H1 (cell line): Measurements from ENCODE around the gene EGLN2. TPM values are rescaled to one million over a fixed set of nuclear protein-coding genes. Genes with fewer than 3 reads are reported as not detected.
A peak's percentile ranks its signal among the peaks of the same experiment; 100 is the strongest.

Source experiments
- CTCF ChIA-PET: fragments of 300-600 bp; sonication (Branson Sonifier 250); formaldehyde crosslinking; loops from one replicate; lab custom pipeline; 2021; ENCODE audit not compliant: partially characterized antibody; lab: Charles Lee
- POLR2A ChIA-PET: fragments of 300-600 bp; sonication (Branson Sonifier 250); formaldehyde crosslinking; loops from one replicate; lab custom pipeline; 2021; ENCODE audit warnings: inconsistent platforms; ENCODE audit not compliant: partially characterized antibody; lab: Charles Lee
- DNase-seq, 2 experiments: peaks; one replicate each; pipeline versions ENCODE4 v3.0.0 to v3.0.0-alpha.2; 2010 to 2022; ENCODE audit warnings: low spot score in 2 of 2, low read depth in 1 of 2, mixed read lengths in 1 of 2
- FAIRE-seq: peaks from 2 replicates; lab custom pipeline; 2011; peaks lifted over from hg19 to GRCh38; lab: Jason Lieb, UNC
- H2AFZ ChIP-seq: 2 replicates; pipeline ENCODE4 v1.8.1; 2012; ENCODE audit warnings: low read length, inconsistent platforms
- H2AK5ac ChIP-seq: 2 replicates; pipeline ENCODE4 v1.6.1; 2013; ENCODE audit warnings: low read depth, low read length
- H2BK120ac ChIP-seq: replicated peaks from 2 replicates; pipeline ENCODE3; 2013; ENCODE audit warnings: low read depth, low read length, inconsistent platforms
- H2BK12ac ChIP-seq: 2 replicates; pipeline ENCODE4 v1.6.1; 2013; ENCODE audit warnings: low read depth, low read length
- H2BK15ac ChIP-seq: 2 replicates; pipeline ENCODE4 v1.6.1; 2013; ENCODE audit warnings: low read length
- H2BK20ac ChIP-seq: 2 replicates; pipeline ENCODE4 v1.6.1; 2013; ENCODE audit warnings: low read length
- H2BK5ac ChIP-seq: 2 replicates; pipeline ENCODE4 v1.6.1; 2013; ENCODE audit warnings: low read depth, low read length
- H3K14ac ChIP-seq: 2 replicates; pipeline ENCODE4 v1.6.1; 2013; ENCODE audit warnings: inconsistent platforms; ENCODE audit not compliant: insufficient read length
- H3K18ac ChIP-seq: 2 replicates; pipeline ENCODE4 v1.6.1; 2013; ENCODE audit warnings: low read length; ENCODE audit errors: extremely low read depth
- H3K23ac ChIP-seq: 2 replicates; pipeline ENCODE4 v1.6.1; 2013; ENCODE audit warnings: inconsistent platforms; ENCODE audit not compliant: insufficient read length
- H3K23me2 ChIP-seq: 2 replicates; pipeline ENCODE4 v1.6.1; 2013; ENCODE audit warnings: low read depth, low read length
- H3K27ac ChIP-seq: 2 replicates; pipeline ENCODE4 v1.6.1; 2011; ENCODE audit warnings: low read depth, low read length, inconsistent platforms
- H3K27me3 ChIP-seq, 4 experiments: replicated peaks in 1 of 4; 1 replicate in 1 of 4; 2 replicates in 3 of 4; pipeline versions ENCODE4 v1.6.1 to v1.8.1; 2011 to 2013; ENCODE audit warnings: low read length in 3 of 4, mild to moderate bottlenecking in 3 of 4, inconsistent platforms in 2 of 4, mixed read lengths in 2 of 4, moderate library complexity in 1 of 4; ENCODE audit not compliant: control insufficient read depth in 3 of 4, insufficient read depth in 3 of 4; ENCODE audit errors: extremely low read depth in 1 of 4
- H3K36me3 ChIP-seq, 4 experiments: 2 replicates each; pipeline versions ENCODE4 v1.6.1 to v1.8.1; 2011 to 2013; ENCODE audit warnings: mild to moderate bottlenecking in 4 of 4, low read length in 3 of 4, moderate library complexity in 2 of 4, control low read depth in 1 of 4, inconsistent platforms in 1 of 4; ENCODE audit not compliant: insufficient read depth in 4 of 4, control insufficient read depth in 2 of 4
- H3K4ac ChIP-seq: replicated peaks from 2 replicates; pipeline ENCODE3; 2013; ENCODE audit warnings: low read length, low read depth, mixed read lengths, inconsistent platforms; ENCODE audit not compliant: insufficient read length
- H3K4me1 ChIP-seq, 4 experiments: replicated peaks in 1 of 4; 1 replicate in 1 of 4; 2 replicates in 3 of 4; pipeline versions ENCODE4 v1.6.1 to v1.8.1; 2011 to 2013; ENCODE audit warnings: low read length in 3 of 4, inconsistent platforms in 2 of 4, mixed read lengths in 1 of 4; ENCODE audit not compliant: insufficient read depth in 4 of 4, control insufficient read depth in 3 of 4
- H3K4me2 ChIP-seq, 2 experiments: 2 replicates each; pipeline versions ENCODE4 v1.6.1 to v1.8.1; 2011 to 2013; ENCODE audit warnings: low read depth in 2 of 2, low read length in 2 of 2, control low read depth in 1 of 2, inconsistent platforms in 1 of 2, mild to moderate bottlenecking in 1 of 2; ENCODE audit not compliant: insufficient read depth in 1 of 2
- H3K4me3 ChIP-seq, 4 experiments: fragments of 200-600, 300-600 bp in 1 of 4; sonication (generic), shearing (Covaris generic), sonication (Bioruptor Twin) in 1 of 4; 2 replicates each; pipeline versions ENCODE4 v1.5.1 to v1.8.1; 2011 to 2016; ENCODE audit warnings: low read length in 4 of 4, low read depth in 3 of 4, control low read depth in 2 of 4, inconsistent platforms in 2 of 4, mild to moderate bottlenecking in 2 of 4, mixed read lengths in 1 of 4, moderate library complexity in 1 of 4; ENCODE audit not compliant: insufficient read depth in 2 of 4; ENCODE audit errors: extremely low read depth in 1 of 4
- H3K56ac ChIP-seq: replicated peaks from 2 replicates; pipeline ENCODE3; 2013; ENCODE audit warnings: low read depth, mild to moderate bottlenecking, mixed read lengths, low read length, inconsistent platforms; ENCODE audit not compliant: insufficient read length
- H3K79me1 ChIP-seq: 2 replicates; pipeline ENCODE4 v1.6.1; 2013; ENCODE audit warnings: low read depth, low read length, control low read depth
- H3K79me2 ChIP-seq, 2 experiments: 2 replicates each; pipeline versions ENCODE4 v1.6.1 to v1.8.1; 2012 to 2013; ENCODE audit warnings: low read length in 2 of 2, mild to moderate bottlenecking in 2 of 2, inconsistent platforms in 1 of 2; ENCODE audit not compliant: insufficient read depth in 2 of 2, control insufficient read depth in 1 of 2
- H3K9ac ChIP-seq, 4 experiments: replicated peaks in 1 of 4; 1 replicate in 1 of 4; 2 replicates in 3 of 4; pipeline versions ENCODE4 v1.6.1 to v1.8.1; 2011 to 2013; ENCODE audit warnings: low read depth in 3 of 4, low read length in 3 of 4, control low read depth in 2 of 4, mild to moderate bottlenecking in 2 of 4, moderate library complexity in 2 of 4, inconsistent platforms in 1 of 4; ENCODE audit errors: extremely low read depth in 1 of 4
- H3K9me3 ChIP-seq, 2 experiments: 2 replicates each; pipeline versions ENCODE4 v1.6.1 to v1.8.1; 2012 to 2013; ENCODE audit warnings: mild to moderate bottlenecking in 2 of 2, moderate library complexity in 2 of 2, control low read depth in 1 of 2, inconsistent platforms in 1 of 2, low read depth in 1 of 2, low read length in 1 of 2, mixed read lengths in 1 of 2; ENCODE audit not compliant: insufficient read depth in 2 of 2
- H4K20me1 ChIP-seq, 2 experiments: replicated peaks in 1 of 2; 2 replicates each; pipeline versions ENCODE3 to v1.8.1; 2011 to 2013; ENCODE audit warnings: inconsistent platforms in 2 of 2, low read length in 2 of 2, mild to moderate bottlenecking in 1 of 2; ENCODE audit not compliant: insufficient read depth in 2 of 2, control insufficient read depth in 1 of 2
- H4K5ac ChIP-seq: 2 replicates; pipeline ENCODE4 v1.6.1; 2013; ENCODE audit warnings: low read length, low read depth, mixed read lengths, inconsistent platforms; ENCODE audit not compliant: insufficient read length
- H4K8ac ChIP-seq: 2 replicates; pipeline ENCODE4 v1.8.0; 2013; ENCODE audit warnings: mild to moderate bottlenecking, moderate library complexity, low read length, inconsistent platforms; ENCODE audit not compliant: insufficient read depth; ENCODE audit errors: extremely low read depth
- H4K91ac ChIP-seq: replicated peaks from 2 replicates; pipeline ENCODE3; 2013; ENCODE audit warnings: low read length, mixed read lengths, inconsistent platforms; ENCODE audit not compliant: insufficient read length
- CHD1 ChIP-seq: IDR thresholded peaks from 2 replicates; pipeline ENCODE4 v1.6.1; 2012; ENCODE audit warnings: low read depth, low read length, improper control_type of control experiment
- POLR2A ChIP-seq, 2 experiments: IDR thresholded peaks; 1 replicate in 1 of 2; 2 replicates in 1 of 2; pipeline ENCODE4 v1.6.1; 2011; ENCODE audit warnings: low read depth in 2 of 2, low read length in 2 of 2, mild to moderate bottlenecking in 2 of 2; ENCODE audit errors: control extremely low read depth in 1 of 2
- POLR2AphosphoS5 ChIP-seq: IDR thresholded peaks from 2 replicates; pipeline ENCODE4 v1.6.1; 2011; ENCODE audit warnings: low read depth, low read length
- WGBS, 2 experiments: shearing (Covaris generic) in 1 of 2; methylation state at CpG; one replicate each; pipeline versions ENCODE4 v1.1.6 to v1.1.7; 2013 to 2015; ENCODE audit warnings: low lambda C conversion rate in 2 of 2, mixed read lengths in 2 of 2, inconsistent platforms in 1 of 2, low coverage in 1 of 2, missing lambda C conversion rate in 1 of 2; ENCODE audit not compliant: insufficient replicate concordance in 2 of 2, insufficient coverage in 1 of 2, insufficient read length in 1 of 2; ENCODE audit errors: extremely low coverage in 1 of 2, missing lambda C conversion rate in 1 of 2; 5-methylcytosine and 5-hydroxymethylcytosine counted together
- polyA plus RNA-seq, 7 experiments: library from polyadenylated mRNA; depleted of rRNA in 3 of 7; stranded (reverse) in 5 of 7; unstranded in 2 of 7; fragments of >200 nt in 5 of 7; fragments of 200-250 nt in 2 of 7; gene quantifications; 1 replicate in 5 of 7; 2 replicates in 1 of 7; 4 replicates in 1 of 7; pipeline versions ENCODE4 v1.2.1 to v1.2.3, GENCODE V29; 2011 to 2013; ENCODE audit warnings: missing spikeins in 2 of 7, mixed read lengths in 2 of 7
- total RNA-seq: library from RNA; stranded (reverse); fragmentation: NEBNext Ultra II Directional; extraction: Animal tissue kit (Norgen Biotek cat#: 25700); gene quantifications from 2 replicates; pipeline ENCODE4 v1.2.1, GENCODE V29; 2021

Gene EGLN2
- total and polyA plus RNA-seq, 2 of the 8 experiments (the other 6 are each of a cell fraction or from before 2014, with no cell fraction given): 86.9 to 103 TPM

DNA sequence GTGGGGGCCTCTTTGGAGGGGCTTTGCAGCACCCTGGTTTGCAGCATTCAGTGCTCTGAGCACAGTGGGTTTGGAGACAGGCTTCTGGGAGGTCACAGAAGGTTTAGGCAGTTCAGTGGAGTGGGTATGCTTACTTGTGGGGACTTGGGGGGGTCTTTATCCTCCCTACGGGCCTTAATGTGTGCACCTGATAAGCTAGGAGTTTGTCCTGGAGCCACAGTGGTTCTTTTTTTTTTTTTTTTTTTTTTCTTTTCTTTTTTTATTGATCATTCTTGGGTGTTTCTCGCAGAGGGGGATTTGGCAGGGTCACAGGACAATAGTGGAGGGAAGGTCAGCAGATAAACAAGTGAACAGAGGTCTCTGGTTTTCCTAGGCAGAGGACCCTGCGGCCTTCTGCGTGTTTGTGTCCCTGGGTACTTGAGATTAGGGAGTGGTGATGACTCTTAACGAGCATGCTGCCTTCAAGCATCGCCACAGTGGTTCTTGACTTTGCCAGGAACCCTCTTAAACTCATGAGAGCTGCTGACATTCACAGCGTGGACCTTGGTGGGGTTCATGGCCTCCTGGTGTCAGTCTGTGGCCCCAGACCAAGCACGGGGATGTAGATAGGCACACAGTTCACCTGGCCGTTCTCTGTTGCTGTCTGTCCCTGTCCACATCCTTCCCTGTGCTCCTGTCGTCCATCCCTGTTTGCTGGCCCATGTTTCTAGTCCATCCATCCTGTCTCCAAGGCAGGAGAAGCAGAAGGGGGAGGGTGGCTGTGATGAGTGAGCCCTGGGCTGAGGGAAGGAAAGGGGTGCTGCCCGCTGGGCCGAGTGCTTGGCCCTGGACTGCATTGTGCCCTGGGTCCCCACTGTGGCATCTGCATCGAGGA lies 2.7 kb downstream of the EGLN2 start:
- Histone ChIP-seq H3K14ac (no peak overlapping the region), H2AK5ac (no peak overlapping the region), H3K56ac (no peak overlapping the region), H3K23ac (no peak overlapping the region), H3K23me2 (peaks cover 6% of the 10 kb centered on the region), H4K8ac (no peak overlapping the region; the same call in 1 of the 2 replicates), H3K36me3 (peaks cover 3 to 36% (median 6%) of the 10 kb centered on the region in 4 experiments; a peak in 6 of 8 replicates), H2BK5ac (peak overlapping the region; percentile 48; the same call in 1 of the 2 replicates), H3K4me2 (peak overlapping the region; percentile 67 to 91), H3K79me1 (peaks cover 33% of the 10 kb centered on the region), H2AFZ (no peak overlapping the region), H3K4ac (no peak overlapping the region), H3K9ac (peak overlapping the region in 2 of 4 experiments; percentile 34 to 45; a peak in 4 of 7 replicates), H3K18ac (no peak overlapping the region), H2BK12ac (no peak overlapping the region), H4K20me1 (peaks cover 37 to 54% of the 10 kb centered on the region in 2 experiments), H3K79me2 (peaks cover 14 to 65% of the 10 kb centered on the region in 2 experiments), H2BK120ac (no peak overlapping the region), H2BK20ac (no peak overlapping the region), H3K27ac (no peak overlapping the region), H4K5ac (no peak overlapping the region), H2BK15ac (no peak overlapping the region), H3K4me3 (peak overlapping the region in 1 of 4 experiments; percentile 15; a peak in 1 of 8 replicates), H4K91ac (no peak overlapping the region), H3K27me3 (no peaks in the 10 kb centered on the region), H3K4me1 (peaks cover 3 to 58% (median 29%) of the 10 kb centered on the region in 4 experiments), H3K9me3 (no peaks in the 10 kb centered on the region)
- DNase-seq: no peak
- ChIA-PET CTCF (interaction anchor here (1.5 to 1.7 kb wide), 2 partner anchors 8 to 17 kb away, joined by 4 to 5 read pairs; no protein-coding TSS in a partner anchor), POLR2A (interaction anchor here (0.5 to 15.7 kb wide), 9 partner anchors 10 to 563 kb away, joined by 3 to 241 read pairs (median 3); partner anchors contain the start of genes ACTMAP, COQ8B, ITPKC and MIA)
- peak; percentile 67; the same call in 1 of the 2 replicates for TF ChIP-seq POLR2AphosphoS5
- TF ChIP-seq POLR2A (IDR thresholded peaks at IDR 0.05; ENCODE audit: control extremely low read depth in 1 of 2, low read depth in 2 of 2, low read length in 2 of 2): peak; percentile 28 to 58; a peak in 2 of 3 replicates
- no peak for TF ChIP-seq CHD1
- 86% methylated on average over 12 of the region's 13 CpGs; no CpG with 5 or more reads in 1 of the 2 experiments for WGBS, 2 experiments
- FAIRE-seq: no peak
